Measurements from ENCODE around the gene ADAMTSL3.

ADAMTSL3 gene

GRCh38 chr15:83848315-83849050 is 194.6 kb downstream of the ADAMTSL3 start:
- H3K9ac ChIP-seq (ENCODE audit: low read length): no peak overlapping the region
- no peaks in the 10 kb centered on the region for H3K79me2 ChIP-seq (ENCODE audit: low read length)
- no peak overlapping the region for H3K4me2 ChIP-seq (ENCODE audit: low read length)
- no peaks in the 10 kb centered on the region for H4K20me1 ChIP-seq (ENCODE audit: insufficient read depth, low read length)
- no peak for TF ChIP-seq CTCF (IDR thresholded peaks at IDR 0.05; ENCODE audit: low read depth, low read length)
- TF ChIP-seq EZH2phosphoT487 (IDR thresholded peaks at IDR 0.05; ENCODE audit: low read depth): no peak
- H3K4me1 ChIP-seq (ENCODE audit: low read length): no peaks in the 10 kb centered on the region
- peaks cover 16% of the 10 kb centered on the region for H3K27me3 ChIP-seq (ENCODE audit: low read depth, low read length)
- H3K4me3 ChIP-seq (ENCODE audit: low read length): no peak overlapping the region
- H3K9me3 ChIP-seq (ENCODE audit: insufficient read depth, low read length): no peaks in the 10 kb centered on the region
- H2AFZ ChIP-seq (ENCODE audit: low read depth, low read length): no peak overlapping the region
- H3K27ac ChIP-seq (ENCODE audit: low read length): no peak overlapping the region
- no peaks in the 10 kb centered on the region for H3K36me3 ChIP-seq (replicated peaks; ENCODE audit: low read depth, low read length)

- H3K27me3 ChIP-seq (ENCODE audit: low read depth, low read length): peaks cover 9% of the 10 kb centered on the region; the same call in 1 of the 2 replicates
- H2AFZ ChIP-seq (ENCODE audit: low read depth, low read length): no peak overlapping the region
- TF ChIP-seq CTCF (IDR thresholded peaks at IDR 0.05; ENCODE audit: low read depth, low read length) (no peak), EZH2phosphoT487 (IDR thresholded peaks at IDR 0.05; ENCODE audit: low read depth) (no peak)
These were observed 196.1 kb downstream of the ADAMTSL3 start for GRCh38 chr15:83850015-83850414.

GRCh38 chr15:83850501-83851245 is 196.8 kb downstream of the ADAMTSL3 start:
- no peak overlapping the region for H3K27ac ChIP-seq (ENCODE audit: low read length)
- H3K27me3 ChIP-seq (ENCODE audit: low read depth, low read length): peaks cover 9% of the 10 kb centered on the region; the same call in 1 of the 2 replicates
- TF ChIP-seq EZH2phosphoT487 (IDR thresholded peaks at IDR 0.05; ENCODE audit: low read depth) (no peak), CTCF (IDR thresholded peaks at IDR 0.05; ENCODE audit: low read depth, low read length) (no peak)

More at GRCh38 chr15:83850015-83850414, 196.1 kb downstream of the ADAMTSL3 start:
- Histone ChIP-seq H3K4me3 (ENCODE audit: low read length) (no peak overlapping the region), H3K9ac (ENCODE audit: low read length) (no peak overlapping the region), H3K9me3 (ENCODE audit: insufficient read depth, low read length) (no peaks in the 10 kb centered on the region), H3K4me2 (ENCODE audit: low read length) (no peak overlapping the region), H3K79me2 (ENCODE audit: low read length) (no peaks in the 10 kb centered on the region), H3K27ac (ENCODE audit: low read length) (no peak overlapping the region), H3K36me3 (replicated peaks; ENCODE audit: low read depth, low read length) (no peaks in the 10 kb centered on the region), H3K4me1 (ENCODE audit: low read length) (no peaks in the 10 kb centered on the region), H4K20me1 (ENCODE audit: insufficient read depth, low read length) (no peaks in the 10 kb centered on the region)

GRCh38 chr15:83853232-83853631 is 199.3 kb downstream of the ADAMTSL3 start:
- Histone ChIP-seq H3K79me2 (ENCODE audit: low read length) (no peaks in the 10 kb centered on the region), H3K27me3 (ENCODE audit: low read depth, low read length) (peaks cover 9% of the 10 kb centered on the region; the same call in 1 of the 2 replicates), H4K20me1 (ENCODE audit: insufficient read depth, low read length) (no peaks in the 10 kb centered on the region), H3K4me1 (ENCODE audit: low read length) (no peaks in the 10 kb centered on the region), H2AFZ (ENCODE audit: low read depth, low read length) (no peak overlapping the region), H3K9ac (ENCODE audit: low read length) (no peak overlapping the region), H3K4me3 (ENCODE audit: low read length) (no peak overlapping the region), H3K36me3 (replicated peaks; ENCODE audit: low read depth, low read length) (no peaks in the 10 kb centered on the region), H3K27ac (ENCODE audit: low read length) (no peak overlapping the region), H3K4me2 (ENCODE audit: low read length) (no peak overlapping the region), H3K9me3 (ENCODE audit: insufficient read depth, low read length) (0 out of 2 replicates have a peak, but pooled peaks cover 5% of the 10 kb centered on the region)
- no peak for TF ChIP-seq EZH2phosphoT487 (IDR thresholded peaks at IDR 0.05; ENCODE audit: low read depth)
- TF ChIP-seq CTCF (IDR thresholded peaks at IDR 0.05; ENCODE audit: low read depth, low read length): no peak

More at GRCh38 chr15:83850501-83851245, 196.8 kb downstream of the ADAMTSL3 start:
- Histone ChIP-seq H3K4me2 (ENCODE audit: low read length) (no peak overlapping the region), H3K79me2 (ENCODE audit: low read length) (no peaks in the 10 kb centered on the region), H3K9ac (ENCODE audit: low read length) (no peak overlapping the region), H3K36me3 (replicated peaks; ENCODE audit: low read depth, low read length) (no peaks in the 10 kb centered on the region), H3K4me1 (ENCODE audit: low read length) (no peaks in the 10 kb centered on the region), H2AFZ (ENCODE audit: low read depth, low read length) (no peak overlapping the region; the same call in 1 of the 2 replicates), H3K9me3 (ENCODE audit: insufficient read depth, low read length) (no peaks in the 10 kb centered on the region), H4K20me1 (ENCODE audit: insufficient read depth, low read length) (no peaks in the 10 kb centered on the region), H3K4me3 (ENCODE audit: low read length) (no peak overlapping the region)
